Astrocyte (in vitro differentiated cells and primary cell): Measurements from ENCODE around the gene YEATS4.

Source experiments
- EZH2 ChIP-seq: IDR thresholded peaks from 2 replicates; pipeline ENCODE4 v1.6.1; 2012; ENCODE audit warnings: mild to moderate bottlenecking, low read length, inconsistent platforms; ENCODE audit not compliant: insufficient read depth
- TF ChIP-seq, protein P1 (sequence below): IDR thresholded peaks from 2 replicates; pipeline ENCODE4 v1.5.1; 2011; ENCODE audit warnings: low read depth, mild to moderate bottlenecking, inconsistent platforms, low read length, moderate library complexity; ENCODE audit not compliant: insufficient read depth

DNA sequence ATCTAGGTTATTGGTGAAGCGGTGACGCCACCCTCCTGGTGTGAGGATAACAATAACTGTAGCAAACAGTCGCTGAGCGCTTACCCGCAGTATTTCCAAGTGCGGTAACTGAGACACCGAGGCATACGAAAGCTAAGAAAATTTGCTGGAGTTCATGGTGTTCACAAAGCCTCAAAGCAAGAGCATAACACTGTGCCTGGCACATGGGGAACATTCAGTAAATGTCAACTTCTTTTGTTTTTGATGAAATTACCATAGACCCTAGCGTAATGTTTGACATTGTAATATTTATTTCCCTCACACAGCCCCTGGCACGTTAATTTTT, 767 bp downstream of the YEATS4 start:
- TF ChIP-seq, protein P1, sequence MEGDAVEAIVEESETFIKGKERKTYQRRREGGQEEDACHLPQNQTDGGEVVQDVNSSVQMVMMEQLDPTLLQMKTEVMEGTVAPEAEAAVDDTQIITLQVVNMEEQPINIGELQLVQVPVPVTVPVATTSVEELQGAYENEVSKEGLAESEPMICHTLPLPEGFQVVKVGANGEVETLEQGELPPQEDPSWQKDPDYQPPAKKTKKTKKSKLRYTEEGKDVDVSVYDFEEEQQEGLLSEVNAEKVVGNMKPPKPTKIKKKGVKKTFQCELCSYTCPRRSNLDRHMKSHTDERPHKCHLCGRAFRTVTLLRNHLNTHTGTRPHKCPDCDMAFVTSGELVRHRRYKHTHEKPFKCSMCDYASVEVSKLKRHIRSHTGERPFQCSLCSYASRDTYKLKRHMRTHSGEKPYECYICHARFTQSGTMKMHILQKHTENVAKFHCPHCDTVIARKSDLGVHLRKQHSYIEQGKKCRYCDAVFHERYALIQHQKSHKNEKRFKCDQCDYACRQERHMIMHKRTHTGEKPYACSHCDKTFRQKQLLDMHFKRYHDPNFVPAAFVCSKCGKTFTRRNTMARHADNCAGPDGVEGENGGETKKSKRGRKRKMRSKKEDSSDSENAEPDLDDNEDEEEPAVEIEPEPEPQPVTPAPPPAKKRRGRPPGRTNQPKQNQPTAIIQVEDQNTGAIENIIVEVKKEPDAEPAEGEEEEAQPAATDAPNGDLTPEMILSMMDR: no peak
- no peak for TF ChIP-seq EZH2
